CD4-positive, alpha-beta T cell treated with Interleukin-21 for 1 hour (primary cell): ENCODE data around the gene KCNMA1.

ENCODE experiments used
- DNase-seq: peaks from one replicate; pipeline ENCODE4 v3.0.0-alpha.2; 2020

Gene KCNMA1

GRCh38 chr10:77191324-77192049 is 446.1 kb downstream of the KCNMA1 start:
- no peak for DNase-seq

GRCh38 chr10:77190291-77190690 is 447.3 kb downstream of the KCNMA1 start:
- DNase-seq, result no peak

GRCh38 chr10:77189520-77189919 is 448.1 kb downstream of the KCNMA1 start:
- DNase-seq, result no peak

- no peak for DNase-seq
These were observed 448.5 kb downstream of the KCNMA1 start for GRCh38 chr10:77189075-77189474.

- no peak for DNase-seq
These were observed 449.1 kb downstream of the KCNMA1 start for GRCh38 chr10:77188521-77188920.

GRCh38 chr10:77188000-77188395 is 449.6 kb downstream of the KCNMA1 start:
- DNase-seq, result no peak

GRCh38 chr10:77187376-77187999 is 450.1 kb downstream of the KCNMA1 start:
- no peak for DNase-seq

GRCh38 chr10:77186936-77187335 is 450.7 kb downstream of the KCNMA1 start:
- no peak for DNase-seq

GRCh38 chr10:77185696-77186095 is 451.9 kb downstream of the KCNMA1 start:
- no peak for DNase-seq

- DNase-seq, result no peak
These were observed 454.8 kb downstream of the KCNMA1 start for GRCh38 chr10:77182803-77183202.

- no peak for DNase-seq
These were observed 456.8 kb downstream of the KCNMA1 start for GRCh38 chr10:77180794-77181193.

- no peak for DNase-seq
These were observed 457.5 kb downstream of the KCNMA1 start for GRCh38 chr10:77180104-77180503.

- DNase-seq, result no peak
These were observed 458.5 kb downstream of the KCNMA1 start for GRCh38 chr10:77179015-77179695.

GRCh38 chr10:77177589-77177988 is 460.0 kb downstream of the KCNMA1 start:
- no peak for DNase-seq

GRCh38 chr10:77177161-77177560 is 460.4 kb downstream of the KCNMA1 start:
- DNase-seq, result no peak

GRCh38 chr10:77176232-77176631 is 461.4 kb downstream of the KCNMA1 start:
- no peak for DNase-seq

GRCh38 chr10:77175631-77176222 is 461.9 kb downstream of the KCNMA1 start:
- DNase-seq, result no peak

- peak; percentile 59 for DNase-seq
These were observed 463.8 kb downstream of the KCNMA1 start for GRCh38 chr10:77173615-77174461.

GRCh38 chr10:77172086-77172485 is 465.5 kb downstream of the KCNMA1 start:
- DNase-seq, result no peak

GRCh38 chr10:77168861-77169260 is 468.7 kb downstream of the KCNMA1 start:
- no peak for DNase-seq

- DNase-seq, result no peak
These were observed 469.4 kb downstream of the KCNMA1 start for GRCh38 chr10:77168161-77168560.

- peak; percentile 31 for DNase-seq
These were observed 472.0 kb downstream of the KCNMA1 start for GRCh38 chr10:77165445-77166208.
